A549 (cell line): ENCODE results near the gene PFKFB4. TPM values are rescaled to one million over a fixed set of nuclear protein-coding genes. Genes with fewer than 3 reads are reported as not detected.
A peak's percentile ranks its signal among the peaks of the same experiment; 100 is the strongest.

Source experiments
- ATAC-seq, 2 experiments: fragments of 200-7000 bp in 1 of 2; fragments of >200 bp in 1 of 2; cut with Nextera tagmentation in 1 of 2; cut with Tn5 transposase in 1 of 2; 3 replicates each; pipeline versions ENCODE4 v1.8.0 to v1.9.1; 2018 to 2020; ENCODE audit warnings: mild to moderate bottlenecking in 1 of 2, moderate library complexity in 1 of 2
- CTCF ChIA-PET: fragments of 300-600 bp; sonication (Branson Sonifier 250); formaldehyde crosslinking; extraction: SDS; loops from one replicate; lab custom pipeline; 2021; ENCODE audit warnings: antibody characterized with exemption, inconsistent platforms; lab: Yijun Ruan, JAX
- POLR2A ChIA-PET: fragments of 350-600 bp; formaldehyde crosslinking; extraction: SDS; loops from one replicate; lab custom pipeline; 2021; ENCODE audit warnings: antibody characterized with exemption, inconsistent platforms; lab: Yijun Ruan, JAX
- DNase-seq, 2 experiments: peaks; one replicate each; pipeline versions ENCODE4 v3.0.0 to v3.0.0-alpha.2; 2011 to 2016; ENCODE audit warnings: low read depth in 1 of 2, low spot score in 1 of 2
- FAIRE-seq: peaks from 2 replicates; lab custom pipeline; 2011; peaks lifted over from hg19 to GRCh38; lab: Jason Lieb, UNC
- H3K27ac ChIP-seq, 2 experiments: fragments of >200 bp; sonication (Bioruptor Twin); formaldehyde crosslinking; 3 replicates each; pipeline ENCODE4 v1.5.1; 2016 to 2017
- H3K4me1 ChIP-seq: fragments of >200 bp; sonication (Bioruptor Twin); formaldehyde crosslinking; 3 replicates; pipeline ENCODE4 v1.6.1; 2016
- H3K4me2 ChIP-seq: fragments of >200 bp; sonication (Bioruptor Twin); formaldehyde crosslinking; 3 replicates; pipeline ENCODE4 v1.6.1; 2016
- H3K4me3 ChIP-seq: fragments of >200 bp; sonication (Bioruptor Twin); formaldehyde crosslinking; 3 replicates; pipeline ENCODE4 v1.5.1; 2016
- H3K9me3 ChIP-seq: fragments of >200 bp; sonication (Bioruptor Twin); formaldehyde crosslinking; 3 replicates; pipeline ENCODE4 v1.6.1; 2016
- BHLHE40 ChIP-seq: IDR thresholded peaks from 2 replicates; pipeline ENCODE4 v1.6.1; 2012; ENCODE audit warnings: low read depth, low read length, inconsistent platforms
- CBX2 ChIP-seq: fragments of 200-600 bp; sonication (generic); IDR thresholded peaks from 2 replicates; pipeline ENCODE4 v1.6.1; 2016; ENCODE audit warnings: low read depth, mild to moderate bottlenecking, borderline replicate concordance
- CEBPB ChIP-seq, 2 experiments: fragments of >200 bp in 1 of 2; sonication (Bioruptor Twin) in 1 of 2; formaldehyde crosslinking in 1 of 2; IDR thresholded peaks; 2 replicates each; pipeline ENCODE4 v1.6.1; 2012 to 2016
- CHD2 ChIP-seq: fragments of 150-350 bp; IDR thresholded peaks from 2 replicates; pipeline ENCODE4 v1.6.1; 2014; ENCODE audit warnings: low read length; ENCODE audit not compliant: partially characterized antibody
- EHMT2 ChIP-seq: fragments of 200-600 bp; sonication (generic); IDR thresholded peaks from 2 replicates; pipeline ENCODE4 v1.6.1; 2016; ENCODE audit warnings: antibody characterized with exemption, low read depth, mild to moderate bottlenecking, moderate library complexity
- FOSL2 ChIP-seq, 2 experiments: fragments of 450-650 bp in 1 of 2; fragments of >200 bp in 1 of 2; sonication (Bioruptor Twin) in 1 of 2; formaldehyde crosslinking; IDR thresholded peaks; 2 replicates each; pipeline versions ENCODE4 v1.5.0 to v1.6.1; 2016 to 2020; ENCODE audit warnings: mild to moderate bottlenecking in 1 of 2, moderate library complexity in 1 of 2
- GATA3 ChIP-seq: IDR thresholded peaks from 2 replicates; pipeline ENCODE4 v1.6.1; 2012; ENCODE audit warnings: borderline replicate concordance
- HDAC2 ChIP-seq: fragments of 200-600 bp; sonication (generic); IDR thresholded peaks from 2 replicates; pipeline ENCODE4 v1.6.1; 2016
- HMGXB4 ChIP-seq: fragments of 250-450 bp; sonication (Bioruptor Pico); IDR thresholded peaks from 2 replicates; pipeline ENCODE4 v1.5.0; 2021; ENCODE audit warnings: mild to moderate bottlenecking, moderate library complexity, borderline replicate concordance
- JUN ChIP-seq, 2 experiments: fragments of >200 bp; sonication (Bioruptor Twin); formaldehyde crosslinking; IDR thresholded peaks; 2 replicates in 1 of 2; 3 replicates in 1 of 2; pipeline ENCODE4 v1.6.1; 2016 to 2017
- JUNB ChIP-seq: fragments of >200 bp; sonication (Bioruptor Twin); formaldehyde crosslinking; IDR thresholded peaks from 2 replicates; pipeline ENCODE4 v1.6.1; 2016
- MAX ChIP-seq: IDR thresholded peaks from 2 replicates; pipeline ENCODE4 v1.6.1; 2012
- NPAS2 ChIP-seq: fragments of 250-450 bp; sonication (Bioruptor Pico); IDR thresholded peaks from 2 replicates; pipeline ENCODE4 v1.8.0; 2022; ENCODE audit warnings: mild to moderate bottlenecking, moderate library complexity, borderline replicate concordance
- NR3C1 ChIP-seq: fragments of >200 bp; sonication (Bioruptor Twin); formaldehyde crosslinking; IDR thresholded peaks from 3 replicates; pipeline ENCODE4 v1.6.1; 2017
- POLR2A ChIP-seq: IDR thresholded peaks from 2 replicates; pipeline ENCODE4 v1.6.1; 2012; ENCODE audit warnings: mild to moderate bottlenecking, low read length
- RCOR1 ChIP-seq: fragments of 150-350 bp; IDR thresholded peaks from 2 replicates; pipeline ENCODE4 v1.6.1; 2014; ENCODE audit warnings: antibody characterized with exemption, low read length, low read depth
- REST ChIP-seq: fragments of 200-600 bp; sonication (generic); IDR thresholded peaks from 2 replicates; pipeline ENCODE4 v1.6.1; 2016; ENCODE audit warnings: antibody characterized with exemption, mild to moderate bottlenecking, moderate library complexity
- TFCP2L1 ChIP-seq: fragments of 250-450 bp; sonication (Bioruptor Pico); IDR thresholded peaks from 2 replicates; pipeline ENCODE4 v1.5.0; 2021; ENCODE audit warnings: mild to moderate bottlenecking
- USF2 ChIP-seq: fragments of 450-650 bp; IDR thresholded peaks from 2 replicates; pipeline ENCODE4 v1.6.1; 2014; ENCODE audit warnings: antibody characterized with exemption
- ZC3H11A ChIP-seq: fragments of 450-650 bp; IDR thresholded peaks from 2 replicates; pipeline ENCODE4 v1.6.1; 2014; ENCODE audit warnings: antibody characterized with exemption, mild to moderate bottlenecking
- ZSCAN20 ChIP-seq: fragments of 250-450 bp; sonication (Bioruptor Pico); IDR thresholded peaks from 2 replicates; pipeline ENCODE4 v1.8.0; 2022; ENCODE audit warnings: mild to moderate bottlenecking, moderate library complexity
- WGBS: methylation state at CpG from one replicate; pipeline ENCODE4 v1.1.6; 2017; ENCODE audit errors: missing lambda C conversion rate; 5-methylcytosine and 5-hydroxymethylcytosine counted together
- polyA plus RNA-seq, 4 experiments: library from polyadenylated mRNA; depleted of rRNA in 3 of 4; stranded (reverse); fragments of >200 nt; fragmentation: RNase III in 1 of 4; extraction: RNeasy Plus Mini Kit Qiagen cat#74134 plus additional on column Dnase treatment in 1 of 4; gene quantifications; 2 replicates in 3 of 4; 3 replicates in 1 of 4; pipeline ENCODE4 v1.2.3, GENCODE V29; 2011 to 2017

Gene PFKFB4
- polyA plus RNA-seq, 2 of the 4 experiments (the other 2 are of a cell fraction) = 8.4 to 20.9 TPM

- Histone ChIP-seq H3K4me2 (peak overlapping the region; percentile 88), H3K4me1 (peaks cover 32% of the 10 kb centered on the region), H3K27ac (peak overlapping the region; percentile 92 to 96; a peak in 4 of 6 replicates), H3K4me3 (no peak overlapping the region; the same call in 2 of the 3 replicates), H3K9me3 (no peaks in the 10 kb centered on the region)
- DNase-seq (no peak), FAIRE-seq (no peak)
- ChIA-PET POLR2A (no interaction called here), CTCF (interaction anchor here (0.9 to 1.8 kb wide), 3 partner anchors 32 to 104 kb away, joined by 4 to 6 read pairs (median 6); no protein-coding TSS in a partner anchor)
- 86% methylated on average over 2 of the region's 2 CpGs for WGBS
- no peak for TF ChIP-seq RCOR1
- TF ChIP-seq CEBPB (IDR thresholded peaks at IDR 0.05) = no peak
- TF ChIP-seq FOSL2 (IDR thresholded peaks at IDR 0.05) = no peak
- TF ChIP-seq FOSL2 (CRISPR knock-in tag; IDR thresholded peaks at IDR 0.05) = no peak
- no peak for TF ChIP-seq ZC3H11A
- TF ChIP-seq CBX2 = no peak
- TF ChIP-seq CHD2 = no peak
- TF ChIP-seq JUNB = no peak
- no peak for TF ChIP-seq POLR2A
- TF ChIP-seq NR3C1 = no peak
- no peak for TF ChIP-seq EHMT2
- TF ChIP-seq BHLHE40 = no peak
- TF ChIP-seq USF2 = no peak
- TF ChIP-seq ZSCAN20 (CRISPR knock-in tag) = no peak
- TF ChIP-seq HMGXB4 (CRISPR knock-in tag) = no peak
- TF ChIP-seq REST = no peak
- TF ChIP-seq GATA3 = no peak
- TF ChIP-seq, all 56 proteins: peak for 0
- ATAC-seq = no peak
These were observed 51.5 kb downstream of the PFKFB4 start for GRCh38 chr3:48505146-48505545.

- FAIRE-seq (no peak), DNase-seq (peak in 1 of 2 experiments; percentile 24)
- 5% methylated on average over 30 of the region's 66 CpGs for WGBS
- CTCF ChIA-PET = interaction anchor here (1.2 to 1.8 kb wide), 2 partner anchors 31 to 103 kb away, joined by 4 to 6 read pairs; no protein-coding TSS in a partner anchor
- TF ChIP-seq GATA3 (no peak), POLR2A (peak; percentile 56), JUN (IDR thresholded peaks at IDR 0.05) (peak in 1 of 2 experiments; percentile 28; a peak in 2 of 5 replicates), HDAC2 (no peak), NPAS2 (CRISPR knock-in tag) (no peak), MAX (peak; percentile 43; the same call in 1 of the 2 replicates), FOSL2 (IDR thresholded peaks at IDR 0.05) (no peak), FOSL2 (CRISPR knock-in tag; IDR thresholded peaks at IDR 0.05) (no peak), TFCP2L1 (no peak)
- TF ChIP-seq, all 56 proteins: peak for 3
- Histone ChIP-seq H3K4me2 (peak within 1 kb of the TSS; percentile 88), H3K9me3 (no peaks in the 10 kb centered on the region), H3K27ac (peak within 1 kb of the TSS; percentile 92 to 96), H3K4me1 (peaks cover 32% of the 10 kb centered on the region), H3K4me3 (peak within 1 kb of the TSS; percentile 81)
- POLR2A ChIA-PET = interaction anchor here (1.0 kb wide), 1 partner anchor 64 kb away, joined by 5 read pairs; the partner anchor contains the start of genes CCDC51 and TMA7
- peak; percentile 51 to 75 for ATAC-seq
These were observed 52.3 kb downstream of the PFKFB4 start, which contains the start of gene SHISA5 for GRCh38 chr3:48504051-48504946. TSS of gene SHISA5 (minus strand) at chr3:48504174. CDS start at chr3:48504094, 80 bp downstream.
